DOHH2 (cell line): Measurements from ENCODE around the gene AMPD1.

Experiments used
- H3F3A ChIP-seq: fragments of 200-600 bp; sonication (generic), shearing (Covaris generic); 2 replicates; pipeline ENCODE4 v1.6.0; 2016; ENCODE audit warnings: antibody characterized with exemption, mild to moderate bottlenecking; ENCODE audit not compliant: control insufficient read depth, insufficient read depth
- H3K27ac ChIP-seq: fragments of 200-600 bp; sonication (generic); 2 replicates; pipeline ENCODE4 v1.5.1; 2014; ENCODE audit warnings: low read depth, mild to moderate bottlenecking, low read length, moderate library complexity
- H3K27me3 ChIP-seq: fragments of 200-600 bp; sonication (generic); 2 replicates; pipeline ENCODE4 v1.6.1; 2014; ENCODE audit warnings: mild to moderate bottlenecking, low read length, mixed read lengths; ENCODE audit not compliant: control insufficient read depth
- H3K36me3 ChIP-seq: fragments of 200-600 bp; sonication (generic); 2 replicates; pipeline ENCODE4 v1.6.1; 2014; ENCODE audit warnings: mild to moderate bottlenecking, low read length, moderate library complexity, mixed read lengths; ENCODE audit not compliant: control insufficient read depth
- H3K4me1 ChIP-seq: fragments of 200-600 bp; sonication (generic); 2 replicates; pipeline ENCODE4 v1.6.1; 2014; ENCODE audit warnings: mild to moderate bottlenecking, low read length, mixed read lengths; ENCODE audit not compliant: control insufficient read depth
- H3K4me2 ChIP-seq: fragments of 200-600 bp; sonication (generic); 2 replicates; pipeline ENCODE4 v1.6.0; 2014; ENCODE audit warnings: mild to moderate bottlenecking, low read length, moderate library complexity
- H3K4me3 ChIP-seq: fragments of 200-600 bp; sonication (generic); 2 replicates; pipeline ENCODE4 v1.5.1; 2014; ENCODE audit warnings: mild to moderate bottlenecking, low read length, mixed read lengths
- H3K79me2 ChIP-seq: fragments of 200-600 bp; sonication (generic); 2 replicates; pipeline ENCODE4 v1.6.1; 2014; ENCODE audit warnings: mild to moderate bottlenecking, low read length, mixed read lengths; ENCODE audit not compliant: control insufficient read depth
- H3K9me2 ChIP-seq: fragments of 200-600 bp; sonication (generic); replicated peaks from 2 replicates; pipeline ENCODE4 v1.6.1; 2014; ENCODE audit warnings: mild to moderate bottlenecking, low read length, mixed read lengths; ENCODE audit not compliant: control insufficient read depth
- H3K9me3 ChIP-seq: fragments of 200-600 bp; sonication (generic); 2 replicates; pipeline ENCODE4 v1.6.1; 2014; ENCODE audit warnings: antibody characterized with exemption, low read length, mixed read lengths; ENCODE audit not compliant: control insufficient read depth, insufficient read depth
- H4K20me1 ChIP-seq: fragments of 200-600 bp; sonication (generic); 2 replicates; pipeline ENCODE4 v1.6.0; 2014; ENCODE audit warnings: low read depth, mild to moderate bottlenecking, antibody characterized with exemption, low read length, moderate library complexity; ENCODE audit not compliant: control insufficient read depth, insufficient read depth
- EZH2phosphoT487 ChIP-seq: fragments of 200-600 bp; sonication (generic); IDR thresholded peaks from 2 replicates; pipeline ENCODE4 v1.6.1; 2017; ENCODE audit warnings: borderline replicate concordance, mild to moderate bottlenecking, antibody characterized with exemption, low read length, moderate library complexity, mixed read lengths
- TF ChIP-seq, protein P1 (sequence below): fragments of 200-600 bp; sonication (generic); IDR thresholded peaks from one replicate; pipeline ENCODE4 v1.5.1; 2014; ENCODE audit warnings: antibody characterized with exemption, mild to moderate bottlenecking, low read depth, low read length; ENCODE audit not compliant: poor library complexity, severe bottlenecking

Gene AMPD1

DNA sequence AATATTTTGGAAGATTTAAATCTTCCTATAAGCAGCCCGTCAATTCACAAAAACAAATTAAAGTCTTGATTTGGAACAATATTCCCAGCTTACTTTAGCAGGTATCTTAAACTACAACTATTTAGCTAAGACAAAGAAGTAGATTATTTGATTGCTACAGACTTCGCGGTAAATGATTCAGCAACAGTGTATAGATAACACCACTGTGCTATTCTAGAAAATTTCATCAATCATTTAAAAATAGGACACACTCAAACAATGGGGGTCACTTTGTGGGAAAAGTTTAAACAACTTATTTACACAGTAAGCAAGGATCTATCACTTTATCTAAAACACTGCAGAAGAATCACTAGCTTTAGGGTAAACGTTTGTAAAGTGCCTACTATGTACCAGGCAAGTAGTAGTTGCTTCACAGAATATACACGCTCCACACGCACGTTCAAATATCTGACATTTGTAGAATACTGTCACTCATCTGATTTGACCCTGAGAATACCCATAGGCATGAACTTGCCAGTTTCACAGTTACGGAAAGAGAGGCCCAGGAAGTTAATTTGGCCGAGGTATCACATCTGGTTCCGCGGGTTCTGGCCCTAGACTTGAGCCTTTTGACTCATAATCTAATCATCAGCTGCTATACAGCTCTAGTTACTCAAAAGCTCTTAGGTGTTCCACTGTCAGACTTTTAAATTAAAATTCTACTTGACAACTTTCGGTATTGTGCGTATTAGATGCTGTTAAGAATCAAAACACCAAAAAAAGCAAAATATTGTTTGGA, 26.4 kb downstream of the AMPD1 start:
- peaks cover 14% of the 10 kb centered on the region for H3K4me1 ChIP-seq
- peak overlapping the region; percentile 96 for H3K4me2 ChIP-seq
- H3K27ac ChIP-seq: no peak overlapping the region
- H3K9me3 ChIP-seq: no peaks in the 10 kb centered on the region
- TF ChIP-seq EZH2phosphoT487: no peak
- TF ChIP-seq, protein P1, sequence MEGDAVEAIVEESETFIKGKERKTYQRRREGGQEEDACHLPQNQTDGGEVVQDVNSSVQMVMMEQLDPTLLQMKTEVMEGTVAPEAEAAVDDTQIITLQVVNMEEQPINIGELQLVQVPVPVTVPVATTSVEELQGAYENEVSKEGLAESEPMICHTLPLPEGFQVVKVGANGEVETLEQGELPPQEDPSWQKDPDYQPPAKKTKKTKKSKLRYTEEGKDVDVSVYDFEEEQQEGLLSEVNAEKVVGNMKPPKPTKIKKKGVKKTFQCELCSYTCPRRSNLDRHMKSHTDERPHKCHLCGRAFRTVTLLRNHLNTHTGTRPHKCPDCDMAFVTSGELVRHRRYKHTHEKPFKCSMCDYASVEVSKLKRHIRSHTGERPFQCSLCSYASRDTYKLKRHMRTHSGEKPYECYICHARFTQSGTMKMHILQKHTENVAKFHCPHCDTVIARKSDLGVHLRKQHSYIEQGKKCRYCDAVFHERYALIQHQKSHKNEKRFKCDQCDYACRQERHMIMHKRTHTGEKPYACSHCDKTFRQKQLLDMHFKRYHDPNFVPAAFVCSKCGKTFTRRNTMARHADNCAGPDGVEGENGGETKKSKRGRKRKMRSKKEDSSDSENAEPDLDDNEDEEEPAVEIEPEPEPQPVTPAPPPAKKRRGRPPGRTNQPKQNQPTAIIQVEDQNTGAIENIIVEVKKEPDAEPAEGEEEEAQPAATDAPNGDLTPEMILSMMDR: no peak
- H3F3A ChIP-seq: no peaks in the 10 kb centered on the region
- H3K9me2 ChIP-seq: no peaks in the 10 kb centered on the region
- peak overlapping the region; percentile 84 for H3K4me3 ChIP-seq
- no peaks in the 10 kb centered on the region for H4K20me1 ChIP-seq
- no peaks in the 10 kb centered on the region for H3K79me2 ChIP-seq
- H3K36me3 ChIP-seq: no peaks in the 10 kb centered on the region
- H3K27me3 ChIP-seq: peaks cover 13% of the 10 kb centered on the region

- Histone ChIP-seq H3K27ac (no peak overlapping the region), H3K79me2 (no peaks in the 10 kb centered on the region), H3K27me3 (peaks cover 13% of the 10 kb centered on the region)
Observed at GRCh38 chr1:114668373-114668772, 27.0 kb downstream of the AMPD1 start.

DNA sequence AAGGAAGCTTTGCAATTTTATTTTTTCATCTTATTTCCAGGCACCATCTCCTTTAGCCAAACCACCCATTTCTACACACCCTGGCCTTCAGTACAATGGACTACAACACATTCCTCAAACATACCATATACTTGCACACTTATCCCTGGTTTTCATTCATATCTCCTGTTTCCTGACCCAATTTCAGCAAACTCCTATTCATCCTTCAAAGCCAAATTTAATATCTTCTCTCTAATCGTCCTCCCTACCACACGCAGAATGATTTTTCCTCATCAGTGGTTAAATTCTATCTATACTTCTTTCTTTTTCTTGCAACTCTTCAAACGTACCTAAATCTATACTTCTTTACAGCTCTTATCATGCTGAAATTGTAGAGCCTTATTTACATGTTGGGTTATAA, 28.4 kb downstream of the AMPD1 start:
- no peaks in the 10 kb centered on the region for H3K9me3 ChIP-seq
- H3K27me3 ChIP-seq: peaks cover 13% of the 10 kb centered on the region
- no peak overlapping the region for H3K27ac ChIP-seq
- H3K36me3 ChIP-seq: no peaks in the 10 kb centered on the region
- H3K4me3 ChIP-seq: no peak overlapping the region
- TF ChIP-seq, protein P1: no peak
- TF ChIP-seq EZH2phosphoT487: no peak
- no peak overlapping the region for H3K4me2 ChIP-seq
- H3K9me2 ChIP-seq: no peaks in the 10 kb centered on the region
- no peaks in the 10 kb centered on the region for H3K79me2 ChIP-seq
- no peaks in the 10 kb centered on the region for H4K20me1 ChIP-seq
- H3F3A ChIP-seq: no peaks in the 10 kb centered on the region
- peaks cover 14% of the 10 kb centered on the region for H3K4me1 ChIP-seq

More at GRCh38 chr1:114668373-114668772, 27.0 kb downstream of the AMPD1 start:
- Histone ChIP-seq H3K4me1 (peaks cover 14% of the 10 kb centered on the region), H3K4me2 (no peak overlapping the region), H3K36me3 (no peaks in the 10 kb centered on the region), H3F3A (no peaks in the 10 kb centered on the region), H4K20me1 (no peaks in the 10 kb centered on the region), H3K9me2 (no peaks in the 10 kb centered on the region), H3K9me3 (no peaks in the 10 kb centered on the region), H3K4me3 (no peak overlapping the region)
- TF ChIP-seq, protein P1: no peak
- TF ChIP-seq EZH2phosphoT487: no peak
